ENCODE data around the gene RAD18.

DNA sequence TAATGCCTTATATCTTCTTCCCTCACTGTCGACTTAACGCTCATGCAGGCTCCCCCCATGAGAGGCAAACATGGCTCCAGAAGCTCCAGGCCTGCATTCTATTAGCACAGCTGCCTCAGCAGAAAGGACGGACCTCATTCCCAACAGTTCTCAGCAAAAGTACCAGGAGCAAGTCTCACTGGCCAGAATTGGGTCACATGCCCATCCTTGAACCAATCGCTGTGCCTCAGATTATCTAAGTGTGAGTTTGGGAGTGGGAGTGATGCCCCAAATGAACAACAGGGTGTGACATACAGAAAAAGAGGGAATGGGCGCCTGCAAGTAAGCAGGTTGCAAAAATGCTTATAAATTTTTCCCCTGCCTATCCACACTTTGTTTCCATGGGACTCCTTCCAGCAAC is 4.3 kb upstream of the RAD18 start:
- TF ChIP-seq POLR2AphosphoS5 (IDR thresholded peaks at IDR 0.05; ENCODE audit: low read depth, low read length): no peak
- no peak for TF ChIP-seq SIN3A (IDR thresholded peaks at IDR 0.05; ENCODE audit: borderline replicate concordance, insufficient read depth, low read length)
- TF ChIP-seq FOXP2 (optimal IDR thresholded peaks at IDR 0.05; ENCODE audit: borderline replicate concordance, extremely low read depth, extremely low read length, insufficient read depth): no peak
